SHP77 treated with DMSO at 0.1 percent for 48 hours (cell line): ENCODE measurements around the gene LUC7L.
A peak's percentile ranks its signal among the peaks of the same experiment; 100 is the strongest.
"Not testable (repeated sequence)": the region's sequence is repeated elsewhere in the genome, so short reads cannot be mapped to it uniquely, and the experiment has no call there.

Experiments
- DNase-seq: peaks from one replicate; lab custom pipeline; 2025; lab: John Stamatoyannopoulos, UW

The LUC7L gene

GRCh38 chr16:263944-264343 is 34.7 kb upstream of the LUC7L start:
- DNase-seq: no peak

GRCh38 chr16:263182-263774 is 34.0 kb upstream of the LUC7L start:
- DNase-seq: no peak

- no peak for DNase-seq
Measured at GRCh38 chr16:262121-262745, 33.0 kb upstream of the LUC7L start.

- no peak for DNase-seq
Measured at GRCh38 chr16:261031-261691, 31.9 kb upstream of the LUC7L start.

- no peak for DNase-seq
Measured at GRCh38 chr16:260326-260725, 31.1 kb upstream of the LUC7L start.

GRCh38 chr16:259814-260253 is 30.6 kb upstream of the LUC7L start:
- no peak for DNase-seq

GRCh38 chr16:259226-259625 is 30.0 kb upstream of the LUC7L start:
- no peak for DNase-seq

GRCh38 chr16:258091-258490 is 28.8 kb upstream of the LUC7L start:
- not testable (repeated sequence) for DNase-seq

- DNase-seq: no peak
Measured at GRCh38 chr16:255183-255582, 25.9 kb upstream of the LUC7L start.

GRCh38 chr16:254461-254860 is 25.2 kb upstream of the LUC7L start:
- DNase-seq: no peak

GRCh38 chr16:253833-254232 is 24.6 kb upstream of the LUC7L start:
- DNase-seq: no peak

GRCh38 chr16:252366-253337 is 23.4 kb upstream of the LUC7L start:
- no peak for DNase-seq

GRCh38 chr16:249431-249830 is 20.2 kb upstream of the LUC7L start:
- no peak for DNase-seq

GRCh38 chr16:247027-247426 is 17.8 kb upstream of the LUC7L start:
- DNase-seq: no peak

GRCh38 chr16:245105-245504 is 15.9 kb upstream of the LUC7L start:
- DNase-seq: no peak

- no peak for DNase-seq
Measured at GRCh38 chr16:243348-243747, 14.1 kb upstream of the LUC7L start.

GRCh38 chr16:242281-242680 is 13.0 kb upstream of the LUC7L start:
- no peak for DNase-seq

GRCh38 chr16:240559-240958 is 11.3 kb upstream of the LUC7L start:
- DNase-seq: no peak

GRCh38 chr16:239948-240277 is 10.7 kb upstream of the LUC7L start:
- DNase-seq: no peak

- peak; percentile 78 for DNase-seq
Measured at GRCh38 chr16:234468-235305, 5.4 kb upstream of the LUC7L start, which contains the start of gene FAM234A. Gene FAM234A (plus strand): TSS chr16:234821. CDS start chr16:254414, 19,593 bp downstream.

- no peak for DNase-seq
Measured at GRCh38 chr16:230949-231348, 1.7 kb upstream of the LUC7L start.
